Dermis blood vessel endothelial cell (primary cell): Measurements from ENCODE around the gene POLQ. TPM values are rescaled to one million over a fixed set of nuclear protein-coding genes. Genes with fewer than 3 reads are reported as not detected.
"Not testable (repeated sequence)": the region's sequence is repeated elsewhere in the genome, so short reads cannot be mapped to it uniquely, and the experiment has no call there.

Experiments
- DNase-seq: peaks from one replicate; pipeline ENCODE4 v3.0.0; 2010
- total RNA-seq: library from RNA; depleted of rRNA; stranded (reverse); fragments of >200 nt; gene quantifications from 2 replicates; pipeline ENCODE4 v1.2.3, GENCODE V29; 2014

The POLQ gene
- total RNA-seq = 3.9 and 8.1 TPM in 2 replicates

GRCh38 chr3:121545574-121546455 lies at the start of gene POLQ:
Gene POLQ, minus strand, starts transcription at chr3:121545988. Its CDS starts 111 bp downstream, at chr3:121545877.
- peak; percentile 98 for DNase-seq

GRCh38 chr3:121594850-121595249 lies 49.1 kb upstream of the POLQ start:
- DNase-seq = no peak

GRCh38 chr3:121593806-121594205 lies 48.0 kb upstream of the POLQ start:
- not testable (repeated sequence) for DNase-seq

- no peak for DNase-seq
These were observed 47.3 kb upstream of the POLQ start, which contains the start of gene FBXO40 for GRCh38 chr3:121592856-121593702. Gene FBXO40, plus strand, starts transcription at chr3:121593379. Its CDS starts 27,197 bp downstream, at chr3:121620576.

- no peak for DNase-seq
These were observed 38.6 kb upstream of the POLQ start for GRCh38 chr3:121584418-121584817.

GRCh38 chr3:121581691-121582090 lies 35.9 kb upstream of the POLQ start:
- DNase-seq = no peak

- peak; percentile 10 for DNase-seq
These were observed 28.7 kb upstream of the POLQ start for GRCh38 chr3:121574449-121574848.

- DNase-seq = no peak
These were observed 21.9 kb upstream of the POLQ start, which contains the start of gene ARGFX for GRCh38 chr3:121567649-121568048. Gene ARGFX, plus strand, starts transcription at chr3:121567949. Its CDS starts 2,765 bp downstream, at chr3:121570714.

- DNase-seq = no peak
These were observed 21.0 kb upstream of the POLQ start for GRCh38 chr3:121566773-121567172.

- DNase-seq = no peak
These were observed 16.4 kb upstream of the POLQ start for GRCh38 chr3:121562148-121562547.

- no peak for DNase-seq
These were observed 11.7 kb upstream of the POLQ start for GRCh38 chr3:121557426-121557934.

- no peak for DNase-seq
These were observed 7.0 kb upstream of the POLQ start for GRCh38 chr3:121552797-121553196.

GRCh38 chr3:121552379-121552778 lies 6.6 kb upstream of the POLQ start:
- DNase-seq = no peak

GRCh38 chr3:121545049-121545573 lies 677 bp downstream of the POLQ start:
- peak; percentile 30 for DNase-seq

GRCh38 chr3:121542924-121543323 lies 2.9 kb downstream of the POLQ start:
- no peak for DNase-seq

- no peak for DNase-seq
These were observed 14.5 kb downstream of the POLQ start for GRCh38 chr3:121531269-121531668.

- DNase-seq = peak; percentile 38
These were observed 16.5 kb downstream of the POLQ start for GRCh38 chr3:121529308-121529707.

GRCh38 chr3:121520510-121520909 lies 25.3 kb downstream of the POLQ start:
- DNase-seq = no peak

- DNase-seq = no peak
These were observed 27.7 kb downstream of the POLQ start for GRCh38 chr3:121517953-121518655.

GRCh38 chr3:121515862-121516261 lies 29.9 kb downstream of the POLQ start:
- no peak for DNase-seq

- no peak for DNase-seq
These were observed 30.5 kb downstream of the POLQ start for GRCh38 chr3:121515313-121515712.

GRCh38 chr3:121514496-121514895 lies 31.3 kb downstream of the POLQ start:
- no peak for DNase-seq
